Choroid plexus epithelial cell (primary cell): ENCODE data around the gene PRKX.
A peak's percentile ranks its signal among the peaks of the same experiment; 100 is the strongest.
"Not testable (repeated sequence)": the region's sequence is repeated elsewhere in the genome, so short reads cannot be mapped to it uniquely, and the experiment has no call there.

Experiments used
- DNase-seq: peaks from one replicate; pipeline ENCODE4 v3.0.0-alpha.2; 2010; ENCODE audit warnings: low read depth
- H3K4me3 ChIP-seq: 2 replicates; pipeline ENCODE4 v1.5.1; 2011; ENCODE audit warnings: low read depth, mild to moderate bottlenecking, control low read depth, low read length, moderate library complexity
- TF ChIP-seq, protein P1 (sequence below): conservative IDR thresholded peaks from 2 replicates; pipeline ENCODE4 v1.5.1; 2011; ENCODE audit warnings: low read depth, mild to moderate bottlenecking, control low read depth, inconsistent platforms, low read length, moderate library complexity

PRKX gene

DNA sequence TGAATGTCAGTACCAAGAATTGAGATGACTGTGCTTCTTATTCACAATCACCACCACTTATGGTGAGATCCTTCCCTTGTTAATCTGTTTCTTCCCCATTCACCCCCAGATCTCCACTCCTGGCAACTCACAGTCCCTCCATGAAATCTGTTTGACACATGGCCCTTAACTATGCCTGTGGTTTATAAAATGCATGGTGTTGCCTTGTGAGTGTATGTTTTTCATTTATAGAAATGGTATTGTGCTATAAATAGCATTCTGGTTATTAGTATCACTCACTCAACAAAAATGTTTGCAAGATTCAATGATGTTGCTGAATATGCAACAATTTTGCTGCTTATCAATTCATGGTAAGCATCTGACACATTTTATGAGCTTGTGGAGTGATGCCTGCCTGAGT, 131.0 kb downstream of the PRKX start:
- no peak for DNase-seq
- no peak overlapping the region for H3K4me3 ChIP-seq
- TF ChIP-seq, protein P1, sequence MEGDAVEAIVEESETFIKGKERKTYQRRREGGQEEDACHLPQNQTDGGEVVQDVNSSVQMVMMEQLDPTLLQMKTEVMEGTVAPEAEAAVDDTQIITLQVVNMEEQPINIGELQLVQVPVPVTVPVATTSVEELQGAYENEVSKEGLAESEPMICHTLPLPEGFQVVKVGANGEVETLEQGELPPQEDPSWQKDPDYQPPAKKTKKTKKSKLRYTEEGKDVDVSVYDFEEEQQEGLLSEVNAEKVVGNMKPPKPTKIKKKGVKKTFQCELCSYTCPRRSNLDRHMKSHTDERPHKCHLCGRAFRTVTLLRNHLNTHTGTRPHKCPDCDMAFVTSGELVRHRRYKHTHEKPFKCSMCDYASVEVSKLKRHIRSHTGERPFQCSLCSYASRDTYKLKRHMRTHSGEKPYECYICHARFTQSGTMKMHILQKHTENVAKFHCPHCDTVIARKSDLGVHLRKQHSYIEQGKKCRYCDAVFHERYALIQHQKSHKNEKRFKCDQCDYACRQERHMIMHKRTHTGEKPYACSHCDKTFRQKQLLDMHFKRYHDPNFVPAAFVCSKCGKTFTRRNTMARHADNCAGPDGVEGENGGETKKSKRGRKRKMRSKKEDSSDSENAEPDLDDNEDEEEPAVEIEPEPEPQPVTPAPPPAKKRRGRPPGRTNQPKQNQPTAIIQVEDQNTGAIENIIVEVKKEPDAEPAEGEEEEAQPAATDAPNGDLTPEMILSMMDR, result no peak

DNA sequence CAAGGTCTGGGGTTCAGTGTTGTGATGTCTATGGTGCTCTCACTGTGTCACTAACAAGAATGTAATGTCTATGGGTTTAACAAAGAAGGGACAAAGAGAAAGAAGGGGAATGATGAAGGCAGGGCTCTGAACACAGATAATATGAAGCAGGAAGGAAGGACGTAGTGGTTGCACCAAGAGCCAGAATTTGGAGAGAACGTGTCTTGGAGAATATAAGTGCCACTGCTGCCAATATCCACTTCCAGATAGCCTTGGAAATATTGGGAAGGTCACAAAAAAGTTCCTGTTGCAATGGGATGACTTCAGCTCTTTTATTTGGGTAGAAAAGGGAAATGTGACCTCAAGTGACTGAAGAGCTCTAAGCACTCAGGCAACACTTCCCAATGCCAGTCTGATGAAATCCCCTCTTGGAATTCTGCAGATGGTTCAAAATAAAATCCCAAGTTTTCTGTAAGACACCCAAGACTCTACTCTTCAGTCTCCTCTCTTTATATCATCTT, 131.8 kb downstream of the PRKX start:
- DNase-seq, result no peak
- TF ChIP-seq, protein P1, result no peak
- no peak overlapping the region for H3K4me3 ChIP-seq

DNA sequence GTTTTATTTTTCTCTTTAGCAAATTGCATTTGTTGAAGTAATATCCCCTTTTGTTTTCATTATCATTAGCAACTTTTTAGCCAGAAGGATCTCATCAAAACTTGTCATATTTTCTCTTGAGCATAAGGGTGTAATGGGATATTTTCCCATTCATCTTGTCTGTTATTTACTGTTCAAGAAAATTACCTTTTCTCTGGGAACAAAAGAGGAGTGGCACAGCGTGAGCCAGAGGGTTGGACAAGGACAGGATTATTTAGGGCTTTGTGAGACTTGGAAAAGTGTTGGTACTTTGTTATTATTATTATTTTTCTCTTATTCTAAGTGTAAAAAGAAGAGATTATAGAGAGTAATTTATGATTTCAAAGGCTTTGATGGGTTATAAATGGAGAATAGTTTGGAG, 135.9 kb downstream of the PRKX start:
- no peak overlapping the region for H3K4me3 ChIP-seq
- TF ChIP-seq, protein P1, result no peak
- no peak for DNase-seq

DNA sequence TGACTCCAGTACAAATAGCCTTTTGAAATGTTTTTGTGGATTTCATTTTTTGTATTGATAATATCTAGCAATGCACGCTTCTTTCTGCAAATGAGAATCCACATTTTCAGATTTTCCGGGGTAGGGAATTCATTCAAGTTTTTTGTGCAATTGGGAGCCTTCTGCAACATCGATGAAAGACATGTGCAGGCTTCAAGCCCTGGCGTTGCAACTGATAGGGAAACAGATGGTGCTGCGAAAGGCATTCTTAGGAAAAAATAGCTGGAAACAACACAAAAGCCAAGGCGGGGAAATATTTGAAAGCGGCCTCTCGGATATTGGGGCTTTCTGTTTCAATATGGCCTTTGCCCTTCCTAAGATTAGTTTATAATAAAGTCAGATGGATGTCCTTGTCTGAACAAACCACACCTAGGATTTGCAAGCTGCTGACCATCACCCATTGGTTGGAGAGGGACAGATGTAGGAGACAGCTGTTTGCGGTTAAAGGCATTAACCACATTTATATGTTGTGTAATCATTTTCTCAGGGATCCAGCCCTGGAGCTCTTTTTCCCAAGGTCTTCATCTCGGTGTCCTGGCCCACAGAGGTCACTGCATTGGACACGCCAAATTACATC, 136.5 kb downstream of the PRKX start:
- TF ChIP-seq, protein P1, result no peak
- no peak overlapping the region for H3K4me3 ChIP-seq
- DNase-seq, result peak; percentile 50

DNA sequence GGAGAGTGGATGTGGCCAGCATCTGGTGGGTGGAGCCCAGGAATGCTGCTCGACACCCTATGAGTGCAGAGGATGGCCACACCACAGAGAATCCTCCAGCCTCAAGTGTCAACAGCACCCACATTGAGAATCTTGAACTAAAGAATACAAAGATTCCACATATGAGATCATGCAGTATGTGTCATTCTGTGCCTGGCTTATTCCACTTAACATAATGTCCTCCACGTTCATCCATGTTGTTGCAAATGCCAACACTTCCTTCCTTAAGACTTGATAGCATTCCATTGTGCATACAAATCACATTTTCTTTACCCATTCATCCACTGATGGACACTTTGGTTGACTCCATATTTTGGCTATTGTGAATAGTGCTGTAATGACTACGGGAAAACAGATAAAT, 145.8 kb downstream of the PRKX start:
- DNase-seq, result no peak
- H3K4me3 ChIP-seq, result no peak overlapping the region
- TF ChIP-seq, protein P1, result no peak

DNA sequence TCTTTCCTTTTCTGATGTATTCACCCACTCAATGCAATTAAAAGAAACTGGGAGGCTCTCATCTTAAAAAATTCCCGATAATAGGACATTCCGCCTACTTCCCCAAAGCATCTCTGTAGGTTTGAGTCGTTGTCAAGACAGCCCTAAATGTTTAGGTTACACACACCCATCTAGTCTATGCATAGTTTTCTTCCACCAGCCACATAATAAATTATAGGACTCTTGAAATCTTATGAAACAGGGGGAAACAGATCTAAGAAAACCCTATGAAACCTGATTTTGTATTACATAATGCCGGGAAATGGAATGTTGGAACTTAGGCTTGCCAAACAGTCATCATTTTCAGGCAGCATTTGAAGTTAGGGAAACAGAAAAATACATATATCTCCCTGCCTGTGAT, 150.0 kb downstream of the PRKX start:
- TF ChIP-seq, protein P1, result no peak
- no peak for DNase-seq
- H3K4me3 ChIP-seq, result no peak overlapping the region

DNA sequence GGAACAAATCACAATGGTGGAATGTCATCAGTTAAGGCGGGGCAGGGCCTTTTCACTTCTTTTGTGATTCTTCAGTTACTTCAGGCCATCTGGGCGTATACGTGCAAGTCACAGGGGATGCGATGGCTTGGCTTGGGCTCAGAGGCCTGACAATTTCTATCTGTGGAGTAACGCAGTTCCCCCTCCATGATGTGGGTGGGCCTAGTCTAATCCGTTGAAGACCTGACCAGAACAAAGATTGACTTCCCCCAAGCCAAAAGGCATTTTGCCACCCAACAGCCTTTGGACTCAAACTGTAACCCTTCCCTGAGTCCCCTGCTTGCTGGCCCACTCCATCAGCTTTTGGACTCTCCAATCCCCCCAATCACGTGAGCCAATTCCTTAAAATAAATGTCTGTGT, 153.4 kb downstream of the PRKX start:
- not testable (repeated sequence) for DNase-seq, H3K4me3 ChIP-seq
